ENCODE data around the gene KLHL2.
"Not testable (repeated sequence)": the region's sequence is repeated elsewhere in the genome, so short reads cannot be mapped to it uniquely, and the experiment has no call there.

Gene KLHL2

GRCh38 chr4:165332502-165332901 is 125.1 kb downstream of the KLHL2 start:
- no peak for DNase-seq

DNA sequence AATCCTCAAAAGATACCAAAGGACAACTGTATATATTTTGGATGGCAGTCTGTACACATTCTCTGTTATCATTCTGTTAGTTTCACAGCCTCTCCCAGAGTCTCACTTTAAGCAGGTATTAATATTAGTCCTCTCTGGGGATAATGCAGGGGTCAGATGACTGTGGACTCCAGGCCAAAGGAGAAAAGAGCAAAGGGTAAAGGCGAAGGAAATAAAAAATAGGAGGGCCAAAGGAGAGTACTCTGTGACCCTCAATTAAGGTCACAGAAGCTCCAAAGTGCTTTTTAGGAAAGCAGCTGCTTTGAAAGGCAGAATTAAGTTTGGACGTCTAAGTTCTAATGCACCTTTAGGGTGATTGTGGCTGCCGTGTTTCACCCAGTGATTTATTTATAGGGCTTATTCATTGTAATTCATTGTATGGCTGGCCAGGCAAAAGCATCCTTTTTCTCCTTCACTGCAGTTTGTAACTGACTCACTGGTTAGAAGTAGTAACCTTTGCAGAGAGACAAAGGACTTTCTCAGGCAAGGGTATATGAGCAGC is 127.9 kb downstream of the KLHL2 start:
- no peak for DNase-seq

GRCh38 chr4:165336743-165337142 is 129.4 kb downstream of the KLHL2 start:
- no peak for DNase-seq

DNA sequence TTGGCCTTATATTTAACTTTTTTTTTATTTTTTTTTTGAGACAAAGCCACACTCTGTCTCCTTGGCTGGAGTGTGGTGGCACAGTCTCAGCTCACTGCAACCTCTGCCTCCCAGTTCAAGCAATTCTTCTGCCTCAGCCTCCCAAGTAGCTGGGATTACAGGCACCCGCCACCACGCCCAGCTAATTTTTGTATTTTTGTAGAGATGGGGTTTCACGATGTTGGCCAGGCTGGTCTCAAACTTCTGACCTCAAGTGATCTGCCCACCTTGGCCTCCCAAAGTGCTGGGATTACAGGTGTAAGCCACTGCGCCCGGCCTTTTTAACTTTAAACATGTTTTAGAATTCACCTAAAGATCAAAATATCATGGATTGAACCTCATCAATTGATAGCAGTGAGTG is 135.0 kb downstream of the KLHL2 start:
- DNase-seq = not testable (repeated sequence)

DNA sequence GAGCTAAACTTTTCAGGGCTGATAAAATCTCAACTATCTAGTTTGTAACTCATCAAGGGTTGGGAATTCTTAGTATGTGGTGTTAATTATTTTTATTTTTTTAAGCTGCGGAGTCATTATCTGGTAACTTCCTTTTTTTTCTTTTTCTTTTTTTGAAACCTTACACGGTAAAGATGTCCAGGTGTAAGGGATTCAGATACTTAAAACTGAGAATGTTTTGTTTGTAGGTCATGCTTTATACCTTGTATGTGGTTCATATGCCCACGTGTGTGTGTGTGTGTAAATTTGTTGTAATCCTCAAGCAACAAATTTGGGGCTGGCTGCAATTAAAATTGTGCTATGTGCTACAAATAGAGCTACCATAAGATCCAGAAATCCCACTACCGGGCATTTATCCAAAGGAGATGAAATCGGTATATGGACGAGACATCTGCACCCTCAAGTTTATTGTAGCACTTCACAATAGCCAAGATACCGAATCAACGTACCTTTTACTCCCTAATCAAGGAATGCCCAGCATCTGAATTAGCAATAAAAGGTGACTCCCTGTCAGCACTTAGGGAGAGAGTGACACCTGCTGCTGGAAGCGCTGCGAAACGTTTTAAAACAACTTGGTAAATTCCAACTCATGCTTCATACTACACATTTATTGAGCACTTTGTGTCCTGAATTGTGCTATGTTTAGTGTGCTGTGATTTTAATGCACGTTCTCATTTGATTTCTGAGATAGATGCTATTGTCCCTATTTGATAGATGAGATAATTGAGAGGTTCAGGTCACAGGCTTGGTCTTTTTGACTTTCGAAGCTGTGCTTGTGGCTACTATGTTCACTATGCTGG is 136.2 kb downstream of the KLHL2 start:
- DNase-seq = no peak

DNA sequence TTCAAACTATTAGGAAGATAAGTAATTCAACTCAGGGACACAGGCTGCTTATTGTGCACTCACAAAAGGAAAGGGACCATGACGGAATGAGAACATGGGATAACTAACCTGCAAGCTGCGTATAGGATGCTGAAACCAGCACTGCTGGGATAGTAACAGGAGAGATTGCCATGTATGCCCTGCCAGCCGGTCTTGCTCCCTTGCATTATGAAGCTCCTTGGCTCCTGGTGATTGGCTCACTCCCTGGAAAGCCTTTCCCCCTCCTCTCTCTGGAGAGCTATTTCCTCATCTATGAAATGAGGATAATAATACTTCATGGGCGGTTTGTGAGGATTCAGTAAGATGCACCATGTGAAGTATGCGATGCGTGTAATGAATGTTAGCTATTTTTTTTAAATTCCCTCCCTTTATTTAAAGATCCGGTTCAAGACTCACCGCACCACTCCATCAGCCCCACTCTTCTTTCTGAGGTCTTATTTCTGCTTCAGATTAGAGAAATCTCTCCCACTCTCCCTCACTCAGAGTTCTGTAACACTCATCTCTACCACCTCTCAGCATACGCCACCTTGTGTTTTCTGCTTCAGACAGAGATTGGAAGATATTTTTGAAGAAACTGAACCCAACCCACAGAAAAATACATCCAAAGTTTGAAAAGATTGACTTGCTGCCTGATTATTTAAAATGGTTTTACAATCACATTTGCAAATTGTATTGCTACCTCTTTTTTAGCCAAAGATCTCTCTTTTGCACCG is 138.5 kb downstream of the KLHL2 start:
- DNase-seq = no peak

DNA sequence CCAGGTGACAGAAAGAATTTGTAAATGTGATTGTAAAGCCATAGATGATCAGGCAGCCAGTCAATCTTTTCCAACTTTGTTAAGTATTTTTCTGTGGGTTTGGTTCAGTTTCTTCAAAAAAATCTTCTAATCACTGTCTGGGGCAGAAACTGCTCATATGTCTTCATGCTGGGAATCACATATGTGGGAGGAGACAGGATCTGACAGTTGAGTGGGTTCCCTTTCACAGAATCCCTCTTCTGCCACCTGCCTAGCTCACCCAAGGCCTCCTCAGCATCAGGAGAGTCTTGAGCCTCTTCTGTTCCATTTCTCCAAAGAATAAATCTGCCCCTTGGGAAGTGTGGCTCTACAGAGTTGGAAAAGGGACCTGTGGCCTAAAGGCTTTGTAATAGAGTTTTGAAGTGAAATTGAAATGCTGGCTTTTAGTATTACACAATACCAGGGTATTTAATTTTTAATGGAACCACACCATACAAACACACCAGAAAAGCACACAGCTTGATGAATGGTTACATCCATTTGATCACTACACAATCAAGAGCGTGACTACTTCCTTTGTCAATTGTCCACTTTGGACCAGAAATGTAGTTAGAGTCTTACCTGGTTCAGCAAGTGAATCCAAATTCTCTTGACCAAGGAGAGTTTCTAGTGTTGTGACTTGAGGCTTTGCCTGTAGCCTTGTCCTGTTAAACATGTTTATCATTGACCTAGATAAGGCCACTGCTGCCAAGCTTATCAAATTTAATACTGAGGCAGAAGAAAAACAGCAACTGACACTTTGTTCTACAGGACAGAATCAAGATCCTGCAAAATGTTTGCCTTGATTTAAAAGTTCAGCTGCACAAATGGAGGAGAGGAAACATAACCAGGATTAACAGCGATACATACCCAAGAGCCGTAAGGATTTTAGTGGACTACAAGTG is 140.5 kb downstream of the KLHL2 start:
- no peak for DNase-seq

- no peak for DNase-seq
These were observed 144.2 kb downstream of the KLHL2 start for GRCh38 chr4:165351359-165352130.

DNA sequence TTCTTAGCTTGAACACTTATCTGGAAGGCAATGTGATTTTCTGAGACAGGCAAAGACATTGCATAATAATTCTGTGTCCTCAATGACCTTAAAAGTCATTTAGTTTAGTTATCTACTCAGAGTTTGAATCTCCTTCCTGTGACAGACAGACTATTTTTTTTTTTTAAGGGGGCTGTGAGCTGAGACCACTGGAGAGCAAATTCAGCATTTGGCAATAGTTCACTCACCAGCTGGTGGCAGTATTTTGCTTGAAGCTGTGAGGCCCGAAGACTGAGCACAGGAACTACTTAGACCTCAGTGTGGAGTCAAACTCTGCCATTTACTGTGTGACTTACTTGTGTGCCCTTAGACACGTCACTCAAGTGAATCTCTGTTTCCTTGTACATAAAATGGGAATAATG is 148.5 kb downstream of the KLHL2 start:
- DNase-seq = no peak

DNA sequence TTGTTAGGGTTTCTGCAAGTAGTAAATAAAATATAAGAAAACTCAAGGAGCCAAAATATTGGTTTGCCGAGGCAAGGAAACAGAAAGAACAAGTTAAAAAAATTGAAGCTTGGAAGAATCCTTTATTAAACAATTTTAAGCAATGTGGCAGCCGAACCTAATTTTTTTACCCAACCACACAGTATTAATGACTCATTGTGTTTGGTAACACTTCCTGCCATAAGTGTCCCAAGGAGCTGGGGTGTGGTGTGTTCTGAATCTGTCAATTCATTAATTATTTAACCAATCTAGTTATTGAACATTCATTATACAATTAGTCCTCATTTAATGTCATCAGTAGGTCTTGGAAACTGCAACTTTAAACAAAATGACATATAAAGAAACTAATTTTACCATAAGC is 152.1 kb downstream of the KLHL2 start:
- no peak for DNase-seq

DNA sequence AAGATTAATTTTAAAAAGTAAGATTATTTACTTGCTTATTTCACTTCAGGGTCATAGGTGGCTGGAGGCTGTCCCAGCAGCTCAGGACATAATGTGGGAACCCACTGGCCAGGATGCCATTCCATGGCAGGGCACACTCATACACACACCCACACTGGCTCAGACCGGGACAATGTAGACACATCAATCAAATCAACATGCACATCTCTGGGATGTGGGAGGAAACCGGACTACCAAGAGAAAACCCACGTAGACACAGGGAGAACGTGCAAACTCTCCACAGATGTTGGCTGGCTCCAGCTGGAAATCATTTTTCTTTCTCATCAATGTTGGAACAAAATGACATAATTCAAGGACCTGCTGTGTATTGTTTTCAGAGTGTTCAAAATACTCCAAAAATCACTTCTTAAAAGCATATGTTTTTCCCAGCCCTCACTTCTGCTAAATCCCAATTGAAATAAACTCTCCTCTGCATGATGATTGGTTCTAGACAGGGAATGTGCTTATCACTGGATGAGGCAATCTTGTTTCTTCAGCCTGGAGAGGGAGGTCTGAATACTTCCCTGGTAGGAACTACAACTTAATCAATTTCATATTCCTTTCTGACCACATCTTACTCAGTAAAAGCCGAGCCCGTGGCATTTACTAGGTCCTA is 152.8 kb downstream of the KLHL2 start:
- no peak for DNase-seq

- no peak for DNase-seq
These were observed 153.8 kb downstream of the KLHL2 start for GRCh38 chr4:165360985-165361670.

DNA sequence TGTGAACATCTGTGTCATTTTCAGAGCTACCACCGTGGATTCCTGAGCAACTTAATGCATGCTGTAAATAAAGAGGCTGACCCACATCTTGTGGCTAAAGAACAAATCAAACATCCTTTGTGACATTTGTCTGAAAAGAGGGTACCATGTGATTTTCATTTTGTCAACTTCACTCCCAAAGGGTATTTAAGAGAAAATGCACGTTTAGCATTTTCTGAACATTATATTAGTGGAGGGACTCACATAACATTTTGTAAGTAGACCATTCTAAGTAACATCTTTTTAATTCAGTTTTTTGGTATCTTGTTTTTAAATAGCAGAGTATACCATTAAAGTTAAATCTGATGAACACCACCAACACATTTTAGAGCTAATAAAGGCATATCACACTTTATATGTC is 154.4 kb downstream of the KLHL2 start:
- no peak for DNase-seq

DNA sequence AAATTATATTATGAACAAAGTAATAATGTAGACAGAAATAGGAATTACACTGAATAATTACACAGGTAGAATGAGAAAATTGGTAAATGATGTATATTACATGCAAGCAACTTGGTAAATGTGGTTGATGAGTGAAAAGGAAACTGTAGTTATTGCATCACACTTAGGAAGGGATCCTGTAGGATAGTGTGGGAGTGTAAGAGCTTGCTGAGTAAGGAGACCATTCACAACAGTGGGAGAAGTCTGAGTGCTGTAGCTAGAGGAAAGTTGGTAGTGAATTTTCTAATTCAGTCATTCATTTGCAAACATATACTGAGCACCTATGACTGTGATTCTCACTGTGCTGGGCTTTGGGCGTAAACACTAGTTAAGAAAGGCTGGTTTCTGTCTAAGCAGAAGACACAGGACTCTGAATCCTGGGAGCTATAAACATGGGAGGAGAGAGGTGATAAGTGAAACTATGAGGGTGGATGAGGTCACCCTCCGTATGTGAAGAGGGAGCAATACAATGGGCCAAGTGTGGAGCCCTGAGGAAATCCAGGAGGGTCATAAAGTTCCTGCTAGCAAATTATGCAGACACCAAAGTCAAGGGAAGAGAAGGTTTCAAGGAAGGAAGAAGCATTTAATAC is 157.2 kb downstream of the KLHL2 start:
- DNase-seq = no peak

DNA sequence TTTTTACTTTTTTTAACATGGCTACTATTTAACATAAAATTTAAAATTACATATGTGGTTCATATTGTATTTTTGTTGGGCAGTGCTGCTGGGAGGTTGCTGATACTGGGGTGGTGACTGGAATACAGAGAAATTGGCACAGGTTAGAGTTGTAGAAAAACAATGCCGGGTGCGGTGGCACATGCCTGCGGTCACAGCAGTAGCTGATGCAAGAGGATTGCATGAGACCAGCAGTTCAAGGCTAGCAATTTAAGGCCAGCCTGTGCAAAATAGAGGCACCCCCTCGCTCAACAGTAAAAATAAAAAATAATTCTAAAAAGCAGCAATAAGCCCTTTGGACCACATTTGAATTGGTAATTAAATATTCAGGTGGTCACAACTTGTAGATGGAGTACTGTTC is 159.7 kb downstream of the KLHL2 start:
- no peak for DNase-seq

GRCh38 chr4:165368114-165368513 is 160.8 kb downstream of the KLHL2 start:
- no peak for DNase-seq

GRCh38 chr4:165368567-165368966 is 161.2 kb downstream of the KLHL2 start:
- DNase-seq = no peak

DNA sequence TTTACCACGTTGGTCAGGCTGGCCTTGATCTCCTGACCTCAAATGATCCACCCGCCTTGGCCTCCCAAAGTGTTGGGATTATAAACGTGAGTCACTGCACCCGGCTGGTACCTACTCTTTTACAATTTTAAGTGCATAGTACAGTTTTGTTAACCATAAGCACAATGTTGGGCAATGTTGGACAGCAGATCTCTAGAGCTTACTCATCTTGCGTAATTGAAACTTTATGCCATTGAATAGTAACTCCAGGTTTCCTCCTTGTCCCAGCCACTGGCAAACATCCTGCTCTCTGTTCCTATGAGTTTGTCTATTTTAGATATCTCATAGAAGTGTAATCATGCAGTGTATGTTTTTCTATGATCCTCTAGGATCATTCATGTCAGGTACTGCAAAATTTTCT is 162.2 kb downstream of the KLHL2 start:
- no peak for DNase-seq

DNA sequence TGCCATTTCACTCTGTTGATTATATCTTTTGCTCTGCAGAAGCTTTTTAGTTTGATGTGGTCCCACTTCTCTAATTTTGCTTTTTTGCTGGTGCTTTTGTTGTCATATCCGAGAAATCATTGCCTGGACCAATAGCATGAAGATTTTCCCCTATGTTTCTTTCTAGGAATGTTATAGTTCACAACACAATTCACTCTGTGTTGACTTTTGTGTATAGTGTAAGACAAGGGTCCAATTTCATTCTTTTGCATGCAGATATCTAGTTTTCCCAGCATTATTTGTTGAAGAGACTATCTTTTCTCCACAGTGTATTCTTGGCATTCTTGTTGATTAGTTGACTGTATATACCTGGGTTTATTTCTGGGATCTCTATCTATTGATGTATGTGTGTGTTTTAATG is 163.2 kb downstream of the KLHL2 start:
- no peak for DNase-seq

Measured in activated gamma-delta T cell (primary cell).